GM23338 (cell line): ENCODE data around the gene R3HDM2. TPM values are rescaled to one million over a fixed set of nuclear protein-coding genes. Genes with fewer than 3 reads are reported as not detected.
A peak's percentile ranks its signal among the peaks of the same experiment; 100 is the strongest.

ENCODE experiments used
- ATAC-seq: fragments of 200-7000 bp; cut with Tn5 transposase; 3 replicates; pipeline ENCODE4 v1.9.1; 2020
- DNase-seq: peaks from one replicate; pipeline ENCODE4 v3.0.0-alpha.2; 2015; ENCODE audit warnings: low spot score
- H2AFZ ChIP-seq: fragments of 200-600 bp; sonication (generic); 2 replicates; pipeline ENCODE4 v1.8.0; 2016; ENCODE audit warnings: antibody characterized with exemption, mild to moderate bottlenecking, moderate library complexity
- H3F3A ChIP-seq: fragments of 200-600 bp; sonication (generic); replicated peaks from 2 replicates; pipeline ENCODE4 v1.8.0; 2017; ENCODE audit warnings: antibody characterized with exemption, mixed run types, low read depth
- H3K27ac ChIP-seq: fragments of 200-600 bp; sonication (generic); 2 replicates; pipeline ENCODE4 v1.6.1; 2016; ENCODE audit warnings: low read depth
- H3K27me3 ChIP-seq: fragments of 200-600 bp; sonication (generic); 2 replicates; pipeline ENCODE4 v1.8.0; 2016; ENCODE audit warnings: mild to moderate bottlenecking, mixed run types, moderate library complexity; ENCODE audit not compliant: insufficient read depth
- H3K36me3 ChIP-seq: fragments of 200-600 bp; sonication (generic); 2 replicates; pipeline ENCODE4 v1.8.0; 2016; ENCODE audit warnings: mild to moderate bottlenecking; ENCODE audit not compliant: insufficient read depth
- H3K4me1 ChIP-seq: fragments of 200-600 bp; sonication (generic); 2 replicates; pipeline ENCODE4 v1.8.0; 2016; ENCODE audit warnings: mild to moderate bottlenecking, moderate library complexity; ENCODE audit not compliant: insufficient read depth
- H3K4me2 ChIP-seq: fragments of 200-600 bp; sonication (generic); 2 replicates; pipeline ENCODE4 v1.7.1; 2017; ENCODE audit warnings: mixed run types
- H3K4me3 ChIP-seq: fragments of 200-600 bp; sonication (generic); 2 replicates; pipeline ENCODE4 v1.6.1; 2016; ENCODE audit warnings: mixed run types
- H3K79me2 ChIP-seq: fragments of 200-600 bp; sonication (generic); replicated peaks from 2 replicates; pipeline ENCODE4 v1.8.0; 2017; ENCODE audit warnings: mild to moderate bottlenecking; ENCODE audit not compliant: insufficient read depth
- H3K9me2 ChIP-seq: fragments of 200-600 bp; sonication (generic); 2 replicates; pipeline ENCODE4 v1.8.0; 2017; ENCODE audit not compliant: insufficient read depth
- H4K20me1 ChIP-seq: fragments of 200-600 bp; sonication (generic); replicated peaks from 2 replicates; pipeline ENCODE4 v1.8.0; 2017; ENCODE audit warnings: mild to moderate bottlenecking; ENCODE audit not compliant: insufficient read depth
- H3K27ac Mint-ChIP-seq: 2 replicates; pipeline ENCODE4 v1.8.0; 2020; ENCODE audit warnings: inconsistent platforms, mild to moderate bottlenecking, moderate library complexity, mixed read lengths
- H3K27me3 Mint-ChIP-seq: 3 replicates; pipeline ENCODE4 v1.8.0; 2022; ENCODE audit warnings: low read depth, mild to moderate bottlenecking, moderate library complexity, mixed read lengths, inconsistent platforms; ENCODE audit not compliant: insufficient read depth, poor library complexity
- H3K36me3 Mint-ChIP-seq: 3 replicates; pipeline ENCODE4 v1.8.0; 2021; ENCODE audit warnings: low read depth, mild to moderate bottlenecking, inconsistent platforms, moderate library complexity, mixed read lengths
- H3K4me1 Mint-ChIP-seq: 3 replicates; pipeline ENCODE4 v1.8.0; 2020; ENCODE audit warnings: mild to moderate bottlenecking, inconsistent platforms, mixed read lengths
- H3K4me3 Mint-ChIP-seq: 3 replicates; pipeline ENCODE4 v1.8.0; 2021; ENCODE audit warnings: moderate library complexity, mild to moderate bottlenecking, inconsistent platforms, mixed read lengths
- H3K9me3 Mint-ChIP-seq: 3 replicates; pipeline ENCODE4 v1.8.0; 2020; ENCODE audit warnings: moderate library complexity, mild to moderate bottlenecking, inconsistent platforms, mixed read lengths
- EZH2 ChIP-seq: fragments of 200-600 bp; sonication (generic); IDR thresholded peaks from one replicate; pipeline ENCODE4 v1.8.0; 2017; ENCODE audit warnings: antibody characterized with exemption, mild to moderate bottlenecking, low read depth; ENCODE audit not compliant: unreplicated experiment
- STAT1 ChIP-seq: IDR thresholded peaks from one replicate; pipeline ENCODE4 v1.6.1; 2016; ENCODE audit warnings: antibody characterized with exemption; ENCODE audit not compliant: unreplicated experiment
- ZNF114 ChIP-seq: fragments of 250-450 bp; sonication (Bioruptor Pico); IDR thresholded peaks from 2 replicates; pipeline ENCODE4 v1.5.0; 2020; ENCODE audit warnings: mild to moderate bottlenecking, moderate library complexity
- polyA plus RNA-seq: library from polyadenylated mRNA; unstranded; fragments of >200 nt; fragmentation: Nextera tagmentation; extraction: Ambion mirVana; gene quantifications from 2 replicates; pipeline ENCODE4 v1.2.1, GENCODE V29; 2016
- total RNA-seq: library from RNA; depleted of rRNA; stranded (reverse); fragments of >200 nt; shearing (Covaris generic); gene quantifications from 2 replicates; pipeline ENCODE4 v1.2.3, GENCODE V29; 2014
- TF ChIP-seq, protein P1 (sequence below), 2 experiments: fragments of 200-600 bp in 1 of 2; sonication (generic) in 1 of 2; conservative IDR thresholded peaks; 2 replicates each; pipeline versions ENCODE4 v1.5.1 to v1.6.1; 2016 to 2017; ENCODE audit warnings: antibody characterized with exemption in 2 of 2, low read depth in 2 of 2, mild to moderate bottlenecking in 2 of 2, moderate library complexity in 1 of 2
- TF ChIP-seq, protein P2 (sequence below): IDR thresholded peaks from 2 replicates; pipeline ENCODE4 v1.6.1; 2016; ENCODE audit warnings: antibody characterized with exemption
- TF ChIP-seq, protein P3 (sequence below): IDR thresholded peaks from one replicate; pipeline ENCODE4 v1.6.1; 2018; ENCODE audit warnings: antibody characterized with exemption; ENCODE audit not compliant: unreplicated experiment

R3HDM2 gene
- total and polyA plus RNA-seq, 2 experiments from 2014 or later: 9.6 to 19.6 TPM

- Histone ChIP-seq H3K4me3 (no peak overlapping the region), H3K4me1 (peaks cover 53% of the 10 kb centered on the region), H3K27ac (no peak overlapping the region), H3K4me2 (peak overlapping the region; percentile 69; the same call in 1 of the 2 replicates), H3K27me3 (no peaks in the 10 kb centered on the region), H4K20me1 (no peaks in the 10 kb centered on the region), H3K79me2 (peaks cover 16% of the 10 kb centered on the region), H2AFZ (no peak overlapping the region), H3F3A (peaks cover 7% of the 10 kb centered on the region; the same call in 1 of the 2 replicates), H3K36me3 (no peaks in the 10 kb centered on the region), H3K9me2 (no peaks in the 10 kb centered on the region)
- peak overlapping the region; percentile 66; the same call in 1 of the 2 replicates for H3K27ac Mint-ChIP-seq
- TF ChIP-seq, protein P1, sequence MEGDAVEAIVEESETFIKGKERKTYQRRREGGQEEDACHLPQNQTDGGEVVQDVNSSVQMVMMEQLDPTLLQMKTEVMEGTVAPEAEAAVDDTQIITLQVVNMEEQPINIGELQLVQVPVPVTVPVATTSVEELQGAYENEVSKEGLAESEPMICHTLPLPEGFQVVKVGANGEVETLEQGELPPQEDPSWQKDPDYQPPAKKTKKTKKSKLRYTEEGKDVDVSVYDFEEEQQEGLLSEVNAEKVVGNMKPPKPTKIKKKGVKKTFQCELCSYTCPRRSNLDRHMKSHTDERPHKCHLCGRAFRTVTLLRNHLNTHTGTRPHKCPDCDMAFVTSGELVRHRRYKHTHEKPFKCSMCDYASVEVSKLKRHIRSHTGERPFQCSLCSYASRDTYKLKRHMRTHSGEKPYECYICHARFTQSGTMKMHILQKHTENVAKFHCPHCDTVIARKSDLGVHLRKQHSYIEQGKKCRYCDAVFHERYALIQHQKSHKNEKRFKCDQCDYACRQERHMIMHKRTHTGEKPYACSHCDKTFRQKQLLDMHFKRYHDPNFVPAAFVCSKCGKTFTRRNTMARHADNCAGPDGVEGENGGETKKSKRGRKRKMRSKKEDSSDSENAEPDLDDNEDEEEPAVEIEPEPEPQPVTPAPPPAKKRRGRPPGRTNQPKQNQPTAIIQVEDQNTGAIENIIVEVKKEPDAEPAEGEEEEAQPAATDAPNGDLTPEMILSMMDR (conservative IDR thresholded peaks at IDR 0.05; ENCODE audit: low read depth in 2 of 2): peak; percentile 91 to 99
- TF ChIP-seq, protein P2, sequence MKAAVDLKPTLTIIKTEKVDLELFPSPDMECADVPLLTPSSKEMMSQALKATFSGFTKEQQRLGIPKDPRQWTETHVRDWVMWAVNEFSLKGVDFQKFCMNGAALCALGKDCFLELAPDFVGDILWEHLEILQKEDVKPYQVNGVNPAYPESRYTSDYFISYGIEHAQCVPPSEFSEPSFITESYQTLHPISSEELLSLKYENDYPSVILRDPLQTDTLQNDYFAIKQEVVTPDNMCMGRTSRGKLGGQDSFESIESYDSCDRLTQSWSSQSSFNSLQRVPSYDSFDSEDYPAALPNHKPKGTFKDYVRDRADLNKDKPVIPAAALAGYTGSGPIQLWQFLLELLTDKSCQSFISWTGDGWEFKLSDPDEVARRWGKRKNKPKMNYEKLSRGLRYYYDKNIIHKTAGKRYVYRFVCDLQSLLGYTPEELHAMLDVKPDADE: no peak; the same call in 1 of the 2 replicates
- TF ChIP-seq, protein P3, sequence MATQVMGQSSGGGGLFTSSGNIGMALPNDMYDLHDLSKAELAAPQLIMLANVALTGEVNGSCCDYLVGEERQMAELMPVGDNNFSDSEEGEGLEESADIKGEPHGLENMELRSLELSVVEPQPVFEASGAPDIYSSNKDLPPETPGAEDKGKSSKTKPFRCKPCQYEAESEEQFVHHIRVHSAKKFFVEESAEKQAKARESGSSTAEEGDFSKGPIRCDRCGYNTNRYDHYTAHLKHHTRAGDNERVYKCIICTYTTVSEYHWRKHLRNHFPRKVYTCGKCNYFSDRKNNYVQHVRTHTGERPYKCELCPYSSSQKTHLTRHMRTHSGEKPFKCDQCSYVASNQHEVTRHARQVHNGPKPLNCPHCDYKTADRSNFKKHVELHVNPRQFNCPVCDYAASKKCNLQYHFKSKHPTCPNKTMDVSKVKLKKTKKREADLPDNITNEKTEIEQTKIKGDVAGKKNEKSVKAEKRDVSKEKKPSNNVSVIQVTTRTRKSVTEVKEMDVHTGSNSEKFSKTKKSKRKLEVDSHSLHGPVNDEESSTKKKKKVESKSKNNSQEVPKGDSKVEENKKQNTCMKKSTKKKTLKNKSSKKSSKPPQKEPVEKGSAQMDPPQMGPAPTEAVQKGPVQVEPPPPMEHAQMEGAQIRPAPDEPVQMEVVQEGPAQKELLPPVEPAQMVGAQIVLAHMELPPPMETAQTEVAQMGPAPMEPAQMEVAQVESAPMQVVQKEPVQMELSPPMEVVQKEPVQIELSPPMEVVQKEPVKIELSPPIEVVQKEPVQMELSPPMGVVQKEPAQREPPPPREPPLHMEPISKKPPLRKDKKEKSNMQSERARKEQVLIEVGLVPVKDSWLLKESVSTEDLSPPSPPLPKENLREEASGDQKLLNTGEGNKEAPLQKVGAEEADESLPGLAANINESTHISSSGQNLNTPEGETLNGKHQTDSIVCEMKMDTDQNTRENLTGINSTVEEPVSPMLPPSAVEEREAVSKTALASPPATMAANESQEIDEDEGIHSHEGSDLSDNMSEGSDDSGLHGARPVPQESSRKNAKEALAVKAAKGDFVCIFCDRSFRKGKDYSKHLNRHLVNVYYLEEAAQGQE: no peak
- ATAC-seq (peak; percentile 47), DNase-seq (peak; percentile 95)
- H3K27me3 Mint-ChIP-seq: peaks cover 30% of the 10 kb centered on the region
- H3K9me3 Mint-ChIP-seq: no peaks in the 10 kb centered on the region; the same call in 2 of the 3 replicates
- H3K4me3 Mint-ChIP-seq: peak overlapping the region; percentile 23; the same call in 1 of the 3 replicates
- H3K4me1 Mint-ChIP-seq: peaks cover 52% of the 10 kb centered on the region
- H3K36me3 Mint-ChIP-seq: peaks cover 22% of the 10 kb centered on the region
Measured at GRCh38 chr12:57452937-57453509, 22.2 kb upstream of the R3HDM2 start.

GRCh38 chr12:57452181-57452936, 21.5 kb upstream of the R3HDM2 start:
- peaks cover 47% of the 10 kb centered on the region for H3K4me1 ChIP-seq
- no peak for ATAC-seq
- H3K9me3 Mint-ChIP-seq: no peaks in the 10 kb centered on the region; the same call in 2 of the 3 replicates
- peaks cover 16% of the 10 kb centered on the region for H3K36me3 Mint-ChIP-seq
- DNase-seq: peak; percentile 27
- H4K20me1 ChIP-seq: no peaks in the 10 kb centered on the region
- H2AFZ ChIP-seq: no peak overlapping the region
- peaks cover 29% of the 10 kb centered on the region for H3K27me3 Mint-ChIP-seq
- peaks cover 9% of the 10 kb centered on the region for H3K79me2 ChIP-seq
- peaks cover 7% of the 10 kb centered on the region; the same call in 1 of the 2 replicates for H3F3A ChIP-seq
- H3K36me3 ChIP-seq: no peaks in the 10 kb centered on the region
- H3K27me3 ChIP-seq: no peaks in the 10 kb centered on the region
- H3K4me3 ChIP-seq: no peak overlapping the region
- peaks cover 46% of the 10 kb centered on the region for H3K4me1 Mint-ChIP-seq
- no peaks in the 10 kb centered on the region for H3K9me2 ChIP-seq
- H3K27ac Mint-ChIP-seq: peak overlapping the region; percentile 66; the same call in 1 of the 2 replicates
- peak overlapping the region; percentile 69 for H3K4me2 ChIP-seq
- no peak overlapping the region for H3K27ac ChIP-seq
- peak overlapping the region; percentile 25; the same call in 1 of the 3 replicates for H3K4me3 Mint-ChIP-seq
- no peak for TF ChIP-seq ZNF114
- TF ChIP-seq, protein P3: no peak
- TF ChIP-seq, protein P1 (conservative IDR thresholded peaks at IDR 0.05; ENCODE audit: low read depth in 2 of 2): no peak
- TF ChIP-seq STAT1: no peak
- no peak for TF ChIP-seq EZH2
